ENCODE measurements around the gene ANLN. TPM values are rescaled to one million over a fixed set of nuclear protein-coding genes. Genes with fewer than 3 reads are reported as not detected.

The ANLN gene
- polyA plus RNA-seq, 1 donor from 2014 or later: 5.8 TPM

- no peak overlapping the region for H3K27ac ChIP-seq (ENCODE audit: low read length)
Measured at GRCh38 chr7:36367561-36368077, 22.0 kb upstream of the ANLN start.

GRCh38 chr7:36368496-36368895 lies 21.2 kb upstream of the ANLN start:
- Histone ChIP-seq H3K4me3 (ENCODE audit: low read length) (no peak overlapping the region), H3K27ac (ENCODE audit: low read length) (no peak overlapping the region), H4K20me1 (ENCODE audit: insufficient read depth) (no peaks in the 10 kb centered on the region), H3K4me2 (ENCODE audit: low read length) (no peak overlapping the region), H3K9me3 (ENCODE audit: low read length) (no peaks in the 10 kb centered on the region), H3K36me3 (ENCODE audit: insufficient read depth, low read length) (no peaks in the 10 kb centered on the region), H3K27me3 (ENCODE audit: insufficient read depth, low read depth, low read length) (no peaks in the 10 kb centered on the region), H2AFZ (ENCODE audit: low read depth, low read length) (no peak overlapping the region), H3K9me2 (ENCODE audit: insufficient read depth, low read length) (no peaks in the 10 kb centered on the region), H3F3A (ENCODE audit: insufficient read depth, low read length, poor library complexity, severe bottlenecking) (no peaks in the 10 kb centered on the region), H3K9ac (ENCODE audit: low read length) (no peak overlapping the region), H3K79me2 (replicated peaks; ENCODE audit: insufficient read depth, low read length) (peaks cover 18% of the 10 kb centered on the region)
- no peak for TF ChIP-seq TAF1 (IDR thresholded peaks at IDR 0.05; ENCODE audit: low read depth)
- no peak for TF ChIP-seq POLR2AphosphoS5 (IDR thresholded peaks at IDR 0.05)
- no peak for TF ChIP-seq MXI1 (conservative IDR thresholded peaks at IDR 0.05; ENCODE audit: poor library complexity, severe bottlenecking)

More at GRCh38 chr7:36367561-36368077, 22.0 kb upstream of the ANLN start:
- H2AFZ ChIP-seq (ENCODE audit: low read depth, low read length): peak overlapping the region; percentile 80
- H3K9me2 ChIP-seq (ENCODE audit: insufficient read depth, low read length): no peaks in the 10 kb centered on the region
- H3F3A ChIP-seq (ENCODE audit: insufficient read depth, low read length, poor library complexity, severe bottlenecking): no peaks in the 10 kb centered on the region
- no peaks in the 10 kb centered on the region for H4K20me1 ChIP-seq (ENCODE audit: insufficient read depth)
- peaks cover 18% of the 10 kb centered on the region for H3K79me2 ChIP-seq (replicated peaks; ENCODE audit: insufficient read depth, low read length)
- H3K9ac ChIP-seq (ENCODE audit: low read length): peak overlapping the region; percentile 50
- TF ChIP-seq RAD21 (conservative IDR thresholded peaks at IDR 0.05) (no peak), MXI1 (conservative IDR thresholded peaks at IDR 0.05; ENCODE audit: poor library complexity, severe bottlenecking) (no peak), CTCF (IDR thresholded peaks at IDR 0.05; ENCODE audit: poor library complexity, severe bottlenecking) (no peak), EZH2 (IDR thresholded peaks at IDR 0.05; ENCODE audit: borderline replicate concordance, insufficient read depth, low read length, poor library complexity, severe bottlenecking) (no peak), REST (IDR thresholded peaks at IDR 0.05; ENCODE audit: borderline replicate concordance) (no peak), POLR2AphosphoS5 (IDR thresholded peaks at IDR 0.05) (no peak), EP300 (conservative IDR thresholded peaks at IDR 0.05; ENCODE audit: poor library complexity, severe bottlenecking) (no peak), SMC3 (conservative IDR thresholded peaks at IDR 0.05; ENCODE audit: poor library complexity) (no peak), TAF1 (IDR thresholded peaks at IDR 0.05; ENCODE audit: low read depth) (no peak)
- no peaks in the 10 kb centered on the region for H3K27me3 ChIP-seq (ENCODE audit: insufficient read depth, low read depth, low read length)
- peak overlapping the region; percentile 71 for H3K4me3 ChIP-seq (ENCODE audit: low read length)
- no peaks in the 10 kb centered on the region for H3K9me3 ChIP-seq (ENCODE audit: low read length)
- no peaks in the 10 kb centered on the region for H3K36me3 ChIP-seq (ENCODE audit: insufficient read depth, low read length)
- peak overlapping the region; percentile 85 for H3K4me2 ChIP-seq (ENCODE audit: low read length)

All from neural cell (in vitro differentiated cells).